ENCODE measurements around the gene ACYP1. TPM values are rescaled to one million over a fixed set of nuclear protein-coding genes. Genes with fewer than 3 reads are reported as not detected.

The ACYP1 gene
- polyA plus RNA-seq, 3 donors = 26.0 to 56.2 (median 43.5) TPM

Other genes starting within 250 kb of the ACYP1 start
- gene PROX2, start 187.9 kb downstream of the ACYP1 start, polyA plus RNA-seq (ENCODE audit: insufficient read length in 3 of 3) = 1 to 10 TPM in 2 of 3 donors, under 1 TPM in 1; 0.63 to 3.3 (median 2.8) TPM
- 100 to 1,000 TPM; 112 to 135 (median 134) TPM for gene DLST, start 182.1 kb downstream of the ACYP1 start, polyA plus RNA-seq (ENCODE audit: insufficient read length in 3 of 3)
- 1 to 10 TPM in 2 of 3 donors, under 1 TPM in 1; 0.71 to 1.9 (median 1.9) TPM for gene RPS6KL1, start 140.8 kb downstream of the ACYP1 start, polyA plus RNA-seq (ENCODE audit: insufficient read length in 3 of 3)
- gene PGF, start 108.4 kb downstream of the ACYP1 start, polyA plus RNA-seq (ENCODE audit: insufficient read length in 3 of 3) = 10 to 100 TPM in 1 of 3 donors, 1 to 10 TPM in 2; 7.2 to 11.4 (median 9.1) TPM
- 10 to 100 TPM; 60.2 to 68.0 (median 64.8) TPM for gene EIF2B2, start 61.1 kb downstream of the ACYP1 start, polyA plus RNA-seq (ENCODE audit: insufficient read length in 3 of 3)
- gene MLH3, start 12.6 kb downstream of the ACYP1 start, polyA plus RNA-seq (ENCODE audit: insufficient read length in 3 of 3) = 10 to 100 TPM; 34.9 to 44.2 (median 43.0) TPM
- gene ZC2HC1C, start 5.6 kb upstream of the ACYP1 start, polyA plus RNA-seq (ENCODE audit: insufficient read length in 3 of 3) = 10 to 100 TPM in 1 of 3 donors, 1 to 10 TPM in 2; 6.1 to 11.1 (median 9.4) TPM
- 100 to 1,000 TPM; 125 to 148 (median 138) TPM for gene NEK9, start 63.0 kb upstream of the ACYP1 start, polyA plus RNA-seq (ENCODE audit: insufficient read length in 3 of 3)
- 100 to 1,000 TPM; 225 to 251 (median 250) TPM for gene TMED10, start 112.6 kb upstream of the ACYP1 start, polyA plus RNA-seq (ENCODE audit: insufficient read length in 3 of 3)
- 100 to 1,000 TPM in 2 of 3 donors, 10 to 100 TPM in 1; 75.8 to 143 (median 116) TPM for gene FOS, start 214.8 kb upstream of the ACYP1 start, polyA plus RNA-seq (ENCODE audit: insufficient read length in 3 of 3)

Data from renal pelvis (tissue), 3 donors.